GM15510 (cell line): ENCODE measurements around the gene MAT2B.

Experiments used
- POLR2A ChIP-seq: IDR thresholded peaks from 3 replicates; pipeline ENCODE4 v1.6.1; 2011; ENCODE audit warnings: borderline replicate concordance; ENCODE audit not compliant: insufficient read length; ENCODE audit errors: extremely low read depth

The MAT2B gene

DNA sequence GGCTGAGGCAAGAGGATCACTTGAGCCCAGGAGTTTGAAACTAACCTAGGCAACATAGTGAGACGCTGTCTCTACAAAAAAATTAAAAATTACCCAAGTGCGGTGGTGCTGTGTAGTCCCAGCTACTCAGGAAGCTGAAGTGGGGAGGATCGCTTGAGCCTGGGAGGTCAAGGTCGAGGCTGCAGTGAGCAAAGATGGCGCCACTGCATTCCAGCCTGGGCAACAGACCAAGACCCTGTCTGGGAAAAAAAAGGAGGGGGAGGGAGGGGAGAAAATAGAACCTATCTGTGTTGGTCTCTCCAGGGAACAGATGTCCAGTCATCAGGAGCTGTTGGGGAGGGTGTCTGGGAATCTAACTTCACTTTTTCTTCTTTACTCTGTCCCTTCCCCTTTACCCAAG lies 24.3 kb downstream of the MAT2B start:
- no peak for TF ChIP-seq POLR2A

- no peak for TF ChIP-seq POLR2A
These were observed 25.9 kb downstream of the MAT2B start for GRCh38 chr5:163531272-163531671.

DNA sequence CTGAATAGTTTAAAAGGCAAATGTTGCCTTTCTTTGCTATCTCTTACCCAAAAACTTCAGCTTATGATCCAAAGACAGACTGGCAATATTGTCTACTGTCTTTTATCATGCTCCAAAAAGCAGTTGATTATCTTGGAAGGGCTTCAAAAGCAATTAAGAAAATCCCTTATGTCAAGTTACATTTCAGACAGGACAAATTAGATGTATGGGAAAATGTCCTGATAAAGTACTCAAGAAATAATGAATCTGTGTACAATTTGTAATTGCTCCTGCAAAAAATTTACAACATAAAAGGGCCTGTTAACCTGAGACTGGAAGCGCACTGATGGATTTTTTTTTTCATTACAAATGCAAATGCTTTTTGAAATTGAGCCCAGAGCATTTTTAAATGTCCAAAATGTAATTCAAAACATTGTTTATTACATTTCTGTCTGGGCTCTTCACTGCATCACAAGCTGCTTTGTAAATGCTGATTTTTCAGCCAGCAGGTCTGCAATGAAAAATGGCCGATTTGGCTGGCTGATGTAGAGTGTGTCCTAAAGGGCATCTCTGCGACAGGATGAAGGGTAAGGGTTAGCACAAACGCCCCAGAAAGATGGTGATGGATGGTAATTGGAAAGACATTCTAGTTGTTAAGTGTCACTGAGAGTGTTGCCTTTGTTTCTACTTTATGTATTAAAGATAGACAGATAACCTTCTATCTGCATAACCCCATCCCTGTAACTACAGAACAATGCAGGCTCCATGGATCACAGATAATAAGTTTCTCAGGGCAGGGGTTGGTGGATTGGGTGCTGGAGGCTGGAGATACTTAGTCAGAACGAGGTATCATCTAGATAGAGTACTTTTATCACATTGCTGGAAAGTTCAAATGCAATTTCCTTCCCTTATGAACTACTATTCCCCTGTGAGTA lies 27.0 kb downstream of the MAT2B start:
- no peak for TF ChIP-seq POLR2A

- TF ChIP-seq POLR2A: no peak
These were observed 27.8 kb downstream of the MAT2B start for GRCh38 chr5:163533223-163533622.

GRCh38 chr5:163534492-163535094 lies 29.2 kb downstream of the MAT2B start:
- TF ChIP-seq POLR2A: no peak

DNA sequence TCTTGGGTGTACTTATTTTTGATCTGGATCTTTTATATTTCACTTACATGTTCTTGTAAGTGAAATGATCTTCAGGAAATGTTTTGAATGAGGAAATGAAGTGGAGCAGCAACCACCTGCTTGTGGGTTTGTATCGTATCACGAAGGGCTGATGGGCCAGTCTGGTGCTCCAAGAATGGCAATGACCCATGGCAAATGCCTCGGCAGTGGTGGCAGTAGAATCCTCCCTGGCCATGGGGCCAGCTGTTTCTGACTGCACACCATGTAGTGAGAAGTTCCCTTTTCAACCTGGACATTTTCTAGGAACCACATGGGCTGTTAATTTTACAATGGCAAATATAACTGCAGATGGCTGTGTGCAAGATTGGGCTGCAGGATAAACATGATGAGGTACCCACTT lies 29.9 kb downstream of the MAT2B start:
- no peak for TF ChIP-seq POLR2A

DNA sequence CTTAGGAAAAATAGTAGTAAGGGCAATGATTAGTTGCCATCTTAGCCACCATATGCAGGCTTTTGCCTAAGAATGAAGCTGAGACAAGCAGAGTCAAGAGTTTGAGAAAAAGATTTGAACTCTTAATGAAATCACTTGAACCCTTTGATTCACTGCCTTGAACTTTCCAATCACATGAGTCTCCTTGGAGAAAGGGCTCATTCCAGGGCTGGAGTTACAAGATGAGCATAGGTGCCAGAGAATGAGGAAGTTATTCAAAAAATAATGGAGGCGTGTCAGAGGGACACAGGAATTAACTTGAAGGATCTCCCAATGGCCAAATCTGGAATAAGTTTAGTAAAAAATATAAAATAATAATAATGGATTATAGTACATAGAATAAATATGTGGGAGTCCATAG lies 35.3 kb downstream of the MAT2B start:
- no peak for TF ChIP-seq POLR2A

DNA sequence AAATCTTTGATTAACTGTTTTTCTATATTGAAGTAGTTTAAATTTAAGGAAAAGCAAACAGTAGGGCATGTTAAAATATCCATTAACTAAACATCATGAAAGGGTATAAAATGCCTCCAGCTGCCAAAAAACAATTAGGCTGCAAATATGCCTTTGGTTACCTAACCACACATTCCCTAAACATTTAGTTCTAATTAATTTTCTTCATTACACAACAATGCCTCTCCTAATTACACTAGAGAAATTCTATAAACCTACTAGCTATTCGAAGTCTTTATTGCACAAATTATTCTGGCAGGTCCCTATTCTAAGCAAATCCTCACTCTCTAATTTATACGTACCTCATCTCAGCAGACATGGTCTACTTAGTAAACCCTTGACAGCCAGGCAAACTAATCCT lies 37.4 kb downstream of the MAT2B start:
- TF ChIP-seq POLR2A: no peak

- no peak for TF ChIP-seq POLR2A
These were observed 38.6 kb downstream of the MAT2B start for GRCh38 chr5:163544041-163544440.

GRCh38 chr5:163544836-163545235 lies 39.4 kb downstream of the MAT2B start:
- no peak for TF ChIP-seq POLR2A

- no peak for TF ChIP-seq POLR2A
These were observed 43.2 kb downstream of the MAT2B start for GRCh38 chr5:163548649-163549048.

DNA sequence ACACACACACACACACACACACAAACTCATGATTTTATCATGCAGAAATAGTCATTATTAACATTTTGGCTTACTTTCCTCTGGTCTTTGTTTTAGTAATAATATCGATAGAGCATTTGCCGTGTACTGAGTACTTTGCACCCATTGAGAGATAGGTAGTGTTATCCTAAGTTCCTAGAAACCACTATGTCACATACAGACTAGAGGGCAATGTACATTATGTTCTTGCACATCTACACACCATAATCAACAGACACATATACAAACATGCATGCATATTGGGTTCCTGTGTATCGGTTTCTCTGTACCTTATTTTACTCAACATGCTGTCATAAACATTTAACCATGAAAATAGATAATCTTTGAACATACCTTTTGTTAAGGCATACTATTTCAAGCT lies 45.7 kb downstream of the MAT2B start:
- TF ChIP-seq POLR2A: no peak

DNA sequence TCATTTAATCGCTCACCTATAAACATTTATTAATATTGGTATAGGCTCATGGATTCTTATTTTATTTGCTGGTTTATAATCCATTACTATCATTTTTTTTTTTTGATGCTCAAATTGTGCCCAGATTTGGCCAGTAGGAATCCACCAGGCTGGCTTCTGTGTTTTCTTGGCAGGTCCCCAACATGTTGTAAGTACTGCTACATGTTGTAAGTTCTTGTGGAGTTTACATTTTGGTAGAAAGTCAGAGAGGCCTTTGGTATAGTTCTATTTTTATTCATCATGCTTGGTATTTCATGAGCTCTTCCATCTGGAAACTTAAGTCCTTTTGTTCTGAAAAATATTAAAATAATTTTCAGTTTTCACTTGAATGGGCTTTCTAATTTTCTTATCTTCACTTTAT lies 47.1 kb downstream of the MAT2B start:
- TF ChIP-seq POLR2A: no peak

GRCh38 chr5:163561339-163561738 lies 55.9 kb downstream of the MAT2B start:
- no peak for TF ChIP-seq POLR2A

DNA sequence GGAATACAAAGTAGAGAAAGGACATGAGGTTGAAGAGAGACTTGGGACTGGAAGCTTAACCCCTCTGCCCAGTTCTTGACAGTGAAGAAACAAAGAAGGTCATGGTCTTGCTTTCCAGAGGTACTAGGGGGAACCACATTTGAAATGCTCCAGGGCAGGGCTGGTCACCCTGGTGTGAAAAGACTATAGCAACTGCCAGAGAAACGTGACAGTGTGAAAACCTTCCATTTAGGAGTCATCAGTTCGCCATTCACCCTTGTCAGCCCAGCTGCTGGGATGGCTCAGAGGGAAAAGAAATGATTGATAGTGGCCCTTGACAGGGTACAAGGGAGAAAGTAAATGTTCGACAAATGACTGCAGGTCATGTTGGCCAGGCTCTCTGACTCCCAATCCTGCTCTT lies 56.7 kb downstream of the MAT2B start:
- no peak for TF ChIP-seq POLR2A

DNA sequence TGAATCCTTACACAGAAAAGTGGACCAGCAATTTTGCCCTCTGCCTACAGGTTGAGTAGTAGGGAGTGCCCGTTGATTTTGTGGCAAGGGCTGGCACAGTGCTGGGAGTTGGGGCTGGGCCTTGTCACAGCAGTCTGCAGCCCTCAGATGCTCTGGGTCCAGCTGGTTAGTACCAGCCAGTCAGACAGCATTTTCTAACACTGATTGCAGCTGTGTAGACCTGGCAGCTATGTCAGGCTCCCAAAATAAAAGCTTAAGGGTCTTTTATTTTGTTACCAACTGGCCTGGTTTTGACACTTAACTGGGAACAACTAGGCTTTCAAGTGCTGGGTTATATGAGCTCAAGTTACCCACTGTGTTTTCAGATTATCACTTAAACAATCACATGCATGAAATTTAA lies 57.7 kb downstream of the MAT2B start:
- no peak for TF ChIP-seq POLR2A
